Caco-2 (cell line): ENCODE measurements around the gene NEU2. TPM values are rescaled to one million over a fixed set of nuclear protein-coding genes. Genes with fewer than 3 reads are reported as not detected.

Source experiments
- BruUV-seq: library from RNA; stranded (reverse); fragments of 400-500 nt; replicated peaks from 2 replicates; lab custom pipeline; 2021; lab: Mats Ljungman, UMichigan
- CTCF ChIA-PET: fragments of 300-600 bp; sonication (Branson Sonifier 250); formaldehyde crosslinking; loops from one replicate; lab custom pipeline; 2022; ENCODE audit warnings: antibody characterized with exemption; lab: Charles Lee
- POLR2A ChIA-PET: fragments of 300-600 bp; sonication (Branson Sonifier 250); formaldehyde crosslinking; loops from one replicate; lab custom pipeline; 2022; ENCODE audit warnings: antibody characterized with exemption; lab: Charles Lee
- DNase-seq, 2 experiments: peaks; one replicate each; pipeline versions ENCODE4 v3.0.0 to v3.0.0-alpha.2; 2020 to 2022
- H3K27me3 ChIP-seq: replicated peaks from 2 replicates; pipeline ENCODE4 v1.6.0; 2011; ENCODE audit warnings: low read length; ENCODE audit not compliant: control insufficient read depth, insufficient read depth
- H3K36me3 ChIP-seq: 2 replicates; pipeline ENCODE4 v1.5.1; 2011; ENCODE audit warnings: low read length; ENCODE audit not compliant: control insufficient read depth, insufficient read depth
- H3K4me1 ChIP-seq: fragments of 250-450 bp; sonication (Bioruptor Pico); 2 replicates; pipeline ENCODE4 v1.5.1; 2020; ENCODE audit warnings: mild to moderate bottlenecking
- H3K4me3 ChIP-seq: 2 replicates; pipeline ENCODE4 v1.5.1; 2011; ENCODE audit warnings: low read depth, mild to moderate bottlenecking, control low read depth, low read length
- H3K9me3 ChIP-seq: fragments of 250-450 bp; sonication (Bioruptor Pico); 2 replicates; pipeline ENCODE4 v1.5.1; 2020; ENCODE audit warnings: mild to moderate bottlenecking, moderate library complexity
- H3K27ac Mint-ChIP-seq: one replicate; pipeline ENCODE4 v1.8.0; 2022; ENCODE audit warnings: mixed read lengths; ENCODE audit not compliant: unreplicated experiment
- H3K27me3 Mint-ChIP-seq: one replicate; pipeline ENCODE4 v1.8.0; 2022; ENCODE audit warnings: mixed read lengths; ENCODE audit not compliant: insufficient read depth, unreplicated experiment
- H3K36me3 Mint-ChIP-seq: one replicate; pipeline ENCODE4 v1.8.0; 2022; ENCODE audit warnings: mild to moderate bottlenecking, mixed read lengths; ENCODE audit not compliant: insufficient read depth, unreplicated experiment
- H3K4me1 Mint-ChIP-seq: one replicate; pipeline ENCODE4 v1.8.0; 2022; ENCODE audit warnings: low read depth, mixed read lengths; ENCODE audit not compliant: unreplicated experiment
- H3K4me3 Mint-ChIP-seq: one replicate; pipeline ENCODE4 v1.8.0; 2022; ENCODE audit warnings: mild to moderate bottlenecking, moderate library complexity, mixed read lengths; ENCODE audit not compliant: unreplicated experiment
- H3K9me3 Mint-ChIP-seq: one replicate; pipeline ENCODE4 v1.8.0; 2022; ENCODE audit warnings: mixed read lengths; ENCODE audit not compliant: unreplicated experiment
- CTCF ChIP-seq, 2 experiments: fragments of 200-600 bp in 1 of 2; IDR thresholded peaks; 1 replicate in 1 of 2; 2 replicates in 1 of 2; pipeline versions ENCODE4 v1.5.1 to v1.8.0; 2011 to 2022; ENCODE audit warnings: antibody characterized with exemption in 1 of 2, control low read depth in 1 of 2, inconsistent platforms in 1 of 2, low read depth in 1 of 2, low read length in 1 of 2, mild to moderate bottlenecking in 1 of 2, moderate library complexity in 1 of 2; ENCODE audit not compliant: insufficient read depth in 1 of 2, severe bottlenecking in 1 of 2, unreplicated experiment in 1 of 2
- intact Hi-C: fragments of 100-400 bp; cut with micrococcal nuclease; formaldehyde crosslinking; loops from one replicate; pipeline ENCODE4 v1.10.0; 2022; ENCODE audit not compliant: unreplicated experiment
- total RNA-seq: library from RNA; stranded (reverse); gene quantifications from 2 replicates; pipeline ENCODE4 v1.2.3, GENCODE V29; 2022

Gene NEU2
- total RNA-seq, 1 experiment from 2014 or later, result not detected

DNA sequence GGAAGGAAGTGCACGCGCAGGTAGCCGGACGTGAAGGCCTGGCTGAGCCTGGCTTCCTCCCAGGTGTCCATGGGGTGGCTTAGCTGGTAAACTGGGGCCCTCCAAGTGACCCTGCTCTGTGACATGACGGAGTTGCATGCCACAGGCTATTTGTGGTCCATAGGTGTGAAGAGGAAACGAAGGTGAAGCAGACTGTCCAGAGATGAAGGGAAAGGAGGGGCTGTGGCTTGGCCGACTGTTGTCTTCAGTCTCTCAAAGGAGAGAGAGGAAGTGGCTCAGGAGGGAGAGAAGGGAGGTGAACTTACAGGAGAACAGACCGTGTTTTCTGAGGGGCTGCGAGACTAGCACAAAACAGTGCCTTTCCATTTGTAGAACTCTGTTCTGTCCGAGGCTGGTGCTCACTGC, 47.0 kb downstream of the NEU2 start:
- BruUV-seq, result no TSS peak
- no peak overlapping the region for H3K4me3 ChIP-seq
- no peaks in the 10 kb centered on the region for H3K9me3 ChIP-seq
- ChIA-PET CTCF (no interaction called here), POLR2A (no interaction called here)
- intact Hi-C loops, result no loop called here
- no peak for DNase-seq
- TF ChIP-seq CTCF (IDR thresholded peaks at IDR 0.05; ENCODE audit: insufficient read depth in 1 of 2, low read depth in 1 of 2, low read length in 1 of 2, severe bottlenecking in 1 of 2, unreplicated experiment in 1 of 2), result no peak
- no peaks in the 10 kb centered on the region for H3K27me3 ChIP-seq
- no peaks in the 10 kb centered on the region for H3K4me1 ChIP-seq
- no peaks in the 10 kb centered on the region for H3K36me3 ChIP-seq
- no peak overlapping the region for H3K4me3 Mint-ChIP-seq
- H3K27me3 Mint-ChIP-seq, result no peaks in the 10 kb centered on the region
- H3K4me1 Mint-ChIP-seq, result no peaks in the 10 kb centered on the region
- H3K36me3 Mint-ChIP-seq, result no peaks in the 10 kb centered on the region
- no peak overlapping the region for H3K27ac Mint-ChIP-seq
- H3K9me3 Mint-ChIP-seq, result no peaks in the 10 kb centered on the region

- no peak overlapping the region for H3K4me3 ChIP-seq
- H3K4me1 ChIP-seq, result no peaks in the 10 kb centered on the region
- intact Hi-C loops, result no loop called here
- CTCF ChIA-PET, result no interaction called here
- TF ChIP-seq CTCF (IDR thresholded peaks at IDR 0.05; ENCODE audit: insufficient read depth in 1 of 2, low read depth in 1 of 2, low read length in 1 of 2, severe bottlenecking in 1 of 2, unreplicated experiment in 1 of 2), result no peak
- H3K9me3 Mint-ChIP-seq, result no peaks in the 10 kb centered on the region
- DNase-seq, result no peak
- no peaks in the 10 kb centered on the region for H3K27me3 Mint-ChIP-seq
- H3K36me3 ChIP-seq, result no peaks in the 10 kb centered on the region
- POLR2A ChIA-PET, result no interaction called here
- no peak overlapping the region for H3K4me3 Mint-ChIP-seq
- H3K27ac Mint-ChIP-seq, result no peak overlapping the region
- no TSS peak for BruUV-seq
- H3K9me3 ChIP-seq, result no peaks in the 10 kb centered on the region
- no peaks in the 10 kb centered on the region for H3K4me1 Mint-ChIP-seq
- no peaks in the 10 kb centered on the region for H3K36me3 Mint-ChIP-seq
- no peaks in the 10 kb centered on the region for H3K27me3 ChIP-seq
Observed at GRCh38 chr2:233079953-233080835, 47.7 kb downstream of the NEU2 start.

DNA sequence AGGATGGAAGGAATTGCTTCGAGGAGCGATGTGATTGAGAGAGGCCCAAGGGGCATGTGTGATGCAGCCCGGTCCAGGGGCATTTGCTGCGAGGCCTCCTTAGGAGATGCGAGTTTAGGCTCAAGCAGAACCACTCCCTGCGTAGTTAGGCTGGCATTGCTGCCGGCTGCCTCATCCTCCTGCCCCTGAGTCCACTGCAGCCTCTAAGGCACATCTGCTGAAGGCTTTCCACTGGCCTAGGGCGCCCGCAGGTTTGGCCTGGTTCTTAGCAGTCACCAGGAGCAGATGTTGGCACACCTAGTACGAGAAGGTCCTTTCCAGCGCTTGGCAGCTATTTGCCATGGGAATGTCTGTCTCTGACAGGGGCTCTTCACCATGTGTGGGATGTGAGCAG, 48.4 kb downstream of the NEU2 start:
- H3K27ac Mint-ChIP-seq, result no peak overlapping the region
- H3K9me3 Mint-ChIP-seq, result no peaks in the 10 kb centered on the region
- peaks cover 3% of the 10 kb centered on the region for H3K27me3 Mint-ChIP-seq
- Histone ChIP-seq H3K4me3 (no peak overlapping the region), H3K36me3 (no peaks in the 10 kb centered on the region), H3K4me1 (no peaks in the 10 kb centered on the region), H3K9me3 (no peaks in the 10 kb centered on the region), H3K27me3 (no peaks in the 10 kb centered on the region)
- no TSS peak for BruUV-seq
- intact Hi-C loops, result no loop called here
- ChIA-PET CTCF (no interaction called here), POLR2A (no interaction called here)
- H3K4me1 Mint-ChIP-seq, result no peaks in the 10 kb centered on the region
- no peak for TF ChIP-seq CTCF (IDR thresholded peaks at IDR 0.05; ENCODE audit: insufficient read depth in 1 of 2, low read depth in 1 of 2, low read length in 1 of 2, severe bottlenecking in 1 of 2, unreplicated experiment in 1 of 2)
- H3K4me3 Mint-ChIP-seq, result no peak overlapping the region
- no peak for DNase-seq
- no peaks in the 10 kb centered on the region for H3K36me3 Mint-ChIP-seq
